ENCODE data around the gene ETV2.

DNA sequence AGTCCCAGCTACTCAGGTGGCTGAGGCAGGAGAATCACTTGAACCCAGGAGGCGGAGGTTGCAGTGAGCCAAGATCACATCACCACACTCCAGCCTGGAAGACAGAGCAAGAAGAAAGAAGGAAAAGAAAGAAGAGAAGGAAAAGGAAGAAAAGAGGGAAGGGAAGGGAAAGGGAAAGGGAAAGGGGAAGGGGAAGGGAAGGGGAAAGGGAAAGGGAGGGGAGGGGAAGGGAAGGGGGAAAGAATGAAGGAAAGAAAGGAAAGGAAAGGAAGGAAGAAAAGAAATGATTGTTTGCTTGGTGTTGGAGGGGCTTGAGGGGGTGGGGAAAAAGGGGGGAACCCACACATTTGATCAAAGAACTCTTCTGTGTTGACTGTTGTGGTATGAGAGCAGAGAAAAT, 45.6 kb upstream of the ETV2 start:
- TF ChIP-seq, protein P1, sequence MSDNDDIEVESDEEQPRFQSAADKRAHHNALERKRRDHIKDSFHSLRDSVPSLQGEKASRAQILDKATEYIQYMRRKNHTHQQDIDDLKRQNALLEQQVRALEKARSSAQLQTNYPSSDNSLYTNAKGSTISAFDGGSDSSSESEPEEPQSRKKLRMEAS (IDR thresholded peaks at IDR 0.05; ENCODE audit: low read depth, low read length): no peak
- TF ChIP-seq CTCF (IDR thresholded peaks at IDR 0.05; ENCODE audit: low read depth, low read length) (no peak), POLR2A (IDR thresholded peaks at IDR 0.05; ENCODE audit: extremely low read depth, insufficient read length) (no peak)

All from NB4 (cell line).